Neural progenitor cell (in vitro differentiated cells): ENCODE results near the gene CD99. TPM values are rescaled to one million over a fixed set of nuclear protein-coding genes. Genes with fewer than 3 reads are reported as not detected.

Experiments
- DNase-seq: peaks from one replicate; pipeline ENCODE4 v3.0.0-alpha.2; 2016; ENCODE audit warnings: low spot score
- H2AFZ ChIP-seq: fragments of 200-600 bp; sonication (generic); replicated peaks from 2 replicates; pipeline ENCODE4 v1.6.1; 2016; ENCODE audit warnings: antibody characterized with exemption
- H3F3A ChIP-seq: fragments of 200-600 bp; sonication (generic); 2 replicates; pipeline ENCODE4 v1.6.1; 2016; ENCODE audit warnings: antibody characterized with exemption, low read depth
- H3K27ac ChIP-seq: fragments of 200-600 bp; sonication (generic); 2 replicates; pipeline ENCODE4 v1.5.1; 2016; ENCODE audit warnings: mild to moderate bottlenecking
- H3K27me3 ChIP-seq: fragments of 200-600 bp; sonication (generic); 2 replicates; pipeline ENCODE4 v1.6.1; 2016; ENCODE audit warnings: mild to moderate bottlenecking, moderate library complexity
- H3K36me3 ChIP-seq: fragments of 200-600 bp; sonication (generic); 2 replicates; pipeline ENCODE4 v1.5.1; 2016
- H3K4me1 ChIP-seq: fragments of 200-600 bp; sonication (generic); 2 replicates; pipeline ENCODE4 v1.6.1; 2016; ENCODE audit warnings: mixed run types
- H3K4me2 ChIP-seq: fragments of 200-600 bp; sonication (generic); 2 replicates; pipeline ENCODE4 v1.6.1; 2016
- H3K4me3 ChIP-seq: fragments of 200-600 bp; sonication (generic); 2 replicates; pipeline ENCODE4 v1.5.1; 2016
- H3K79me2 ChIP-seq: fragments of 200-600 bp; sonication (generic); 2 replicates; pipeline ENCODE4 v1.6.1; 2016; ENCODE audit warnings: low read depth
- H3K9ac ChIP-seq: fragments of 200-600 bp; sonication (generic); 2 replicates; pipeline ENCODE4 v1.6.1; 2016
- H3K9me3 ChIP-seq: fragments of 200-600 bp; sonication (generic); 2 replicates; pipeline ENCODE4 v1.5.1; 2016; ENCODE audit warnings: low read depth
- H4K20me1 ChIP-seq: fragments of 200-600 bp; sonication (generic); 2 replicates; pipeline ENCODE4 v1.6.1; 2016; ENCODE audit warnings: low read depth
- H3K27ac Mint-ChIP-seq: 3 replicates; pipeline ENCODE4 v1.8.0; 2021; ENCODE audit warnings: mixed read lengths
- H3K27me3 Mint-ChIP-seq: 2 replicates; pipeline ENCODE4 v1.8.0; 2022; ENCODE audit warnings: low read depth, mild to moderate bottlenecking, inconsistent platforms, moderate library complexity, mixed read lengths; ENCODE audit not compliant: insufficient read depth
- H3K36me3 Mint-ChIP-seq: 3 replicates; pipeline ENCODE4 v1.8.0; 2021; ENCODE audit warnings: mixed read lengths
- H3K4me1 Mint-ChIP-seq: 3 replicates; pipeline ENCODE4 v1.8.0; 2021; ENCODE audit warnings: mixed read lengths
- H3K4me3 Mint-ChIP-seq: 3 replicates; pipeline ENCODE4 v1.8.0; 2021; ENCODE audit warnings: mild to moderate bottlenecking, moderate library complexity, mixed read lengths
- H3K9me3 Mint-ChIP-seq: 3 replicates; pipeline ENCODE4 v1.8.0; 2020; ENCODE audit warnings: mixed read lengths
- EZH2 ChIP-seq: fragments of 200-600 bp; sonication (generic); IDR thresholded peaks from 2 replicates; pipeline ENCODE4 v1.6.1; 2017; ENCODE audit warnings: antibody characterized with exemption, mild to moderate bottlenecking, moderate library complexity
- EZH2phosphoT487 ChIP-seq: fragments of 200-600 bp; sonication (generic); IDR thresholded peaks from 2 replicates; pipeline ENCODE4 v1.6.1; 2017; ENCODE audit warnings: antibody characterized with exemption
- total RNA-seq: library from RNA; depleted of rRNA; stranded (reverse); fragments of >200 nt; gene quantifications from 2 replicates; pipeline ENCODE4 v1.2.3, GENCODE V29; 2015; ENCODE audit warnings: low replicate concordance
- TF ChIP-seq, protein P1 (sequence below): fragments of 200-600 bp; sonication (generic); IDR thresholded peaks from 2 replicates; pipeline ENCODE4 v1.5.1; 2017; ENCODE audit warnings: antibody characterized with exemption, mild to moderate bottlenecking

Gene CD99
- total RNA-seq, 1 donor from 2014 or later, result 81.8 TPM

- Histone ChIP-seq H3K79me2 (peaks cover 7% of the 10 kb centered on the region), H3K27me3 (no peaks in the 10 kb centered on the region), H3K36me3 (no peaks in the 10 kb centered on the region), H3K4me1 (peaks cover 8% of the 10 kb centered on the region), H3K27ac (no peak overlapping the region), H4K20me1 (no peaks in the 10 kb centered on the region), H3F3A (peaks cover 4% of the 10 kb centered on the region), H2AFZ (no peak overlapping the region), H3K9ac (no peak overlapping the region), H3K4me2 (no peak overlapping the region), H3K9me3 (no peaks in the 10 kb centered on the region), H3K4me3 (no peak overlapping the region)
- Mint-ChIP-seq H3K27me3 (peaks cover 11% of the 10 kb centered on the region), H3K36me3 (peaks cover 13% of the 10 kb centered on the region), H3K4me1 (peaks cover 62% of the 10 kb centered on the region), H3K27ac (peak overlapping the region; percentile 82), H3K9me3 (no peaks in the 10 kb centered on the region), H3K4me3 (no peak overlapping the region)
- DNase-seq, result no peak
- TF ChIP-seq EZH2phosphoT487 (no peak), EZH2 (no peak)
- TF ChIP-seq, protein P1, sequence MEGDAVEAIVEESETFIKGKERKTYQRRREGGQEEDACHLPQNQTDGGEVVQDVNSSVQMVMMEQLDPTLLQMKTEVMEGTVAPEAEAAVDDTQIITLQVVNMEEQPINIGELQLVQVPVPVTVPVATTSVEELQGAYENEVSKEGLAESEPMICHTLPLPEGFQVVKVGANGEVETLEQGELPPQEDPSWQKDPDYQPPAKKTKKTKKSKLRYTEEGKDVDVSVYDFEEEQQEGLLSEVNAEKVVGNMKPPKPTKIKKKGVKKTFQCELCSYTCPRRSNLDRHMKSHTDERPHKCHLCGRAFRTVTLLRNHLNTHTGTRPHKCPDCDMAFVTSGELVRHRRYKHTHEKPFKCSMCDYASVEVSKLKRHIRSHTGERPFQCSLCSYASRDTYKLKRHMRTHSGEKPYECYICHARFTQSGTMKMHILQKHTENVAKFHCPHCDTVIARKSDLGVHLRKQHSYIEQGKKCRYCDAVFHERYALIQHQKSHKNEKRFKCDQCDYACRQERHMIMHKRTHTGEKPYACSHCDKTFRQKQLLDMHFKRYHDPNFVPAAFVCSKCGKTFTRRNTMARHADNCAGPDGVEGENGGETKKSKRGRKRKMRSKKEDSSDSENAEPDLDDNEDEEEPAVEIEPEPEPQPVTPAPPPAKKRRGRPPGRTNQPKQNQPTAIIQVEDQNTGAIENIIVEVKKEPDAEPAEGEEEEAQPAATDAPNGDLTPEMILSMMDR, result no peak
Measured at GRCh38 chrX:2703991-2704369, 12.9 kb downstream of the CD99 start.

DNA sequence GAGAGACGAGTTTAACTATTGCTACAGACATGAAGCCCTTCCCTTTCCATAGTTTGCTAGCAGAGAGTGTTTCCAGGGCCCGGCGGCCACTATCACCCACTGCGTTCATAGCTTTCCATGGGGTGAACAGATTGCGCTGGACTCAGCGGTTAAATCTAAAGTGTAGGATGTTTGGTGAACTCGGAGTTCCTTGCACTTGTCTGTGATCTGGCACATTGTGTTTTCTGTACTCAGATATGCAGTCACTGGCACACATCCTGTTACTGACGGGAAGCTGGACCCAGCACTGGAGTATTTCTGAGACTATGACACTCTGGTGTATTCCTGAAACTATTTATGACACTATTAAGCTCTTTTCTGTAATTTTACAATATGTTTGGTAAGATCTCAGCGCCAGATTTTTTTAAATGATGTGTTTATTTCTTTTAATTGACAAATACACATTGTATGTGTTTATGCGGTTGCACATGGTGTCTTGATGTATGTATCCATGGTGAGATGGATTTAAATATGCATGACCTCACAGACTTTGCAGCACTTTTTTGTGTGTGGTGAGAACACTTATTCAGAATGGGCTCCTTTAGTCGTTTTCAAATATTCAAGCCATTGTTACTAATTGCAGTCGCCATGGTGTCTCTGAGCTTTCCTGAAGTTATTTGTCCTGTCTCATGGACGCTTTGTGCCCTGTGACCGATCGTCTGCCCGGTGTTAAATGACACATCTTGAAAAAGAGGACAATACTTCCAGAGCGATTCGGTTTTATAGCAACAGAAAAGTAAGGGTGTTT lies 14.1 kb downstream of the CD99 start:
- no peaks in the 10 kb centered on the region for H3K36me3 ChIP-seq
- peaks cover 14% of the 10 kb centered on the region for H3K4me1 ChIP-seq
- H3K9me3 Mint-ChIP-seq, result no peaks in the 10 kb centered on the region
- no peak overlapping the region for H3K9ac ChIP-seq
- no peak overlapping the region for H2AFZ ChIP-seq
- H4K20me1 ChIP-seq, result no peaks in the 10 kb centered on the region
- H3K27me3 ChIP-seq, result no peaks in the 10 kb centered on the region
- no peaks in the 10 kb centered on the region for H3K9me3 ChIP-seq
- peak overlapping the region; percentile 30 for H3K4me3 Mint-ChIP-seq
- peaks cover 9% of the 10 kb centered on the region for H3K36me3 Mint-ChIP-seq
- peaks cover 14% of the 10 kb centered on the region for H3K79me2 ChIP-seq
- TF ChIP-seq, protein P1, result no peak
- TF ChIP-seq EZH2 (no peak), EZH2phosphoT487 (no peak)
- peaks cover 11% of the 10 kb centered on the region for H3K27me3 Mint-ChIP-seq
- no peak overlapping the region for H3K4me3 ChIP-seq
- DNase-seq, result no peak
- peak overlapping the region; percentile 82 for H3K27ac Mint-ChIP-seq
- peaks cover 15% of the 10 kb centered on the region for H3F3A ChIP-seq
- no peak overlapping the region for H3K27ac ChIP-seq
- H3K4me1 Mint-ChIP-seq, result peaks cover 73% of the 10 kb centered on the region
- no peak overlapping the region for H3K4me2 ChIP-seq

GRCh38 chrX:2707334-2707760 lies 16.3 kb downstream of the CD99 start:
- H3K27ac ChIP-seq, result no peak overlapping the region
- H3K4me3 ChIP-seq, result no peak overlapping the region
- peaks cover 19% of the 10 kb centered on the region for H3F3A ChIP-seq
- H3K4me1 ChIP-seq, result peaks cover 16% of the 10 kb centered on the region
- DNase-seq, result peak; percentile 61
- no peaks in the 10 kb centered on the region for H4K20me1 ChIP-seq
- no peak for TF ChIP-seq EZH2phosphoT487
- TF ChIP-seq EZH2, result no peak
- TF ChIP-seq, protein P1, result no peak
- H3K9ac ChIP-seq, result no peak overlapping the region
- Mint-ChIP-seq H3K4me3 (peak overlapping the region; percentile 47), H3K36me3 (peaks cover 3% of the 10 kb centered on the region), H3K9me3 (no peaks in the 10 kb centered on the region), H3K4me1 (peaks cover 72% of the 10 kb centered on the region), H3K27me3 (peaks cover 8% of the 10 kb centered on the region), H3K27ac (peak overlapping the region; percentile 61)
- no peak overlapping the region for H2AFZ ChIP-seq
- H3K27me3 ChIP-seq, result no peaks in the 10 kb centered on the region
- peaks cover 9% of the 10 kb centered on the region for H3K79me2 ChIP-seq
- H3K4me2 ChIP-seq, result no peak overlapping the region
- no peaks in the 10 kb centered on the region for H3K9me3 ChIP-seq
- no peaks in the 10 kb centered on the region for H3K36me3 ChIP-seq
